Endothelial cell of umbilical vein (primary cell): ENCODE measurements around the gene COPE. TPM values are rescaled to one million over a fixed set of nuclear protein-coding genes. Genes with fewer than 3 reads are reported as not detected.

Source experiments
- BruUV-seq: library from RNA; stranded (reverse); fragments of 400-500 nt; replicated peaks from 2 replicates; lab custom pipeline; 2021; lab: Mats Ljungman, UMichigan
- CTCF ChIA-PET: fragments of 300-600, 350-600 bp; sonication (Branson Sonifier 250); formaldehyde crosslinking; loops from one replicate; lab custom pipeline; 2021; ENCODE audit warnings: antibody characterized with exemption, inconsistent platforms; lab: Charles Lee
- POLR2A ChIA-PET: fragments of 300-600, 350-600 bp; sonication (Branson Sonifier 250); formaldehyde crosslinking; loops from one replicate; lab custom pipeline; 2021; ENCODE audit warnings: antibody characterized with exemption, inconsistent platforms; lab: Charles Lee
- DNase-seq: peaks from one replicate; pipeline ENCODE4 v3.0.0-alpha.2; 2011; ENCODE audit warnings: low read depth, low spot score
- FAIRE-seq: peaks from 2 replicates; lab custom pipeline; 2011; peaks lifted over from hg19 to GRCh38; lab: Jason Lieb, UNC
- H2AFZ ChIP-seq: 2 replicates; pipeline ENCODE4 v1.6.0; 2012; ENCODE audit warnings: low read depth, low read length, control low read depth, inconsistent platforms
- H3K27ac ChIP-seq: 2 replicates; pipeline ENCODE4 v1.5.1; 2011; ENCODE audit warnings: low read depth, mild to moderate bottlenecking, control low read depth, low read length, moderate library complexity; ENCODE audit not compliant: insufficient read depth
- H3K27me3 ChIP-seq, 2 experiments: 2 replicates each; pipeline versions ENCODE4 v1.6.0 to v1.6.1; 2011; ENCODE audit warnings: low read length in 2 of 2, mixed read lengths in 1 of 2; ENCODE audit not compliant: control insufficient read depth in 2 of 2, insufficient read depth in 2 of 2
- H3K36me3 ChIP-seq, 2 experiments: 2 replicates in 1 of 2; 3 replicates in 1 of 2; pipeline ENCODE4 v1.5.1; 2011; ENCODE audit warnings: low read length in 2 of 2, mild to moderate bottlenecking in 1 of 2, moderate library complexity in 1 of 2; ENCODE audit not compliant: control insufficient read depth in 2 of 2, insufficient read depth in 2 of 2; ENCODE audit errors: extremely low read depth in 1 of 2
- H3K4me1 ChIP-seq: 3 replicates; pipeline ENCODE4 v1.5.1; 2011; ENCODE audit warnings: mild to moderate bottlenecking, low read length; ENCODE audit not compliant: control insufficient read depth, insufficient read depth; ENCODE audit errors: extremely low read depth
- H3K4me2 ChIP-seq: 2 replicates; pipeline ENCODE4 v1.6.1; 2011; ENCODE audit warnings: low read length, control low read depth, mixed read lengths; ENCODE audit not compliant: insufficient read depth
- H3K4me3 ChIP-seq, 3 experiments: fragments of 200-600 bp in 1 of 3; sonication (generic), shearing (Covaris generic) in 1 of 3; replicated peaks in 1 of 3; 2 replicates each; pipeline ENCODE4 v1.5.1; 2011 to 2016; ENCODE audit warnings: control low read depth in 3 of 3, low read length in 3 of 3, mild to moderate bottlenecking in 2 of 3, inconsistent platforms in 1 of 3, low read depth in 1 of 3, moderate library complexity in 1 of 3; ENCODE audit not compliant: insufficient read depth in 1 of 3
- H3K79me2 ChIP-seq: 2 replicates; pipeline ENCODE4 v1.6.0; 2012; ENCODE audit warnings: low read length, inconsistent platforms; ENCODE audit not compliant: control insufficient read depth, insufficient read depth
- H3K9ac ChIP-seq: replicated peaks from 2 replicates; pipeline ENCODE3; 2011; ENCODE audit warnings: low read length, control low read depth; ENCODE audit not compliant: insufficient read depth; ENCODE audit errors: extremely low read depth
- H3K9me1 ChIP-seq: replicated peaks from 3 replicates; pipeline ENCODE4 v1.6.0; 2011; ENCODE audit warnings: mild to moderate bottlenecking, low read length; ENCODE audit not compliant: control insufficient read depth, insufficient read depth; ENCODE audit errors: extremely low read depth
- H3K9me3 ChIP-seq: replicated peaks from 2 replicates; pipeline ENCODE4 v1.5.1; 2012; ENCODE audit warnings: low read length, inconsistent platforms; ENCODE audit not compliant: control insufficient read depth, insufficient read depth
- H4K20me1 ChIP-seq: replicated peaks from 2 replicates; pipeline ENCODE3; 2011; ENCODE audit warnings: mild to moderate bottlenecking, low read length; ENCODE audit not compliant: control insufficient read depth, insufficient read depth; ENCODE audit errors: extremely low read depth
- EZH2 ChIP-seq: IDR thresholded peaks from 2 replicates; pipeline ENCODE4 v1.6.1; 2012; ENCODE audit warnings: borderline replicate concordance, low read depth, mild to moderate bottlenecking, moderate library complexity, low read length, inconsistent platforms; ENCODE audit not compliant: severe bottlenecking
- FOS ChIP-seq: IDR thresholded peaks from 2 replicates; pipeline ENCODE4 v1.6.1; 2011; ENCODE audit warnings: mild to moderate bottlenecking, low read length, moderate library complexity, borderline replicate concordance; ENCODE audit not compliant: insufficient read depth
- GATA2 ChIP-seq: IDR thresholded peaks from 2 replicates; pipeline ENCODE4 v1.7.0; 2011; ENCODE audit warnings: low read depth, mild to moderate bottlenecking, moderate library complexity, mixed read lengths, low read length; ENCODE audit not compliant: insufficient read length, insufficient read depth
- JUN ChIP-seq: IDR thresholded peaks from 2 replicates; pipeline ENCODE4 v1.6.1; 2011; ENCODE audit warnings: borderline replicate concordance, low read depth; ENCODE audit not compliant: insufficient read length, insufficient read depth
- MYC ChIP-seq: IDR thresholded peaks from one replicate; pipeline ENCODE4 v1.6.1; 2011; ENCODE audit warnings: mild to moderate bottlenecking, low read depth, low read length
- POLR2A ChIP-seq: IDR thresholded peaks from 2 replicates; pipeline ENCODE4 v1.6.1; 2012; ENCODE audit warnings: low read depth, mild to moderate bottlenecking, control low read depth, low read length
- POLR2AphosphoS5 ChIP-seq: IDR thresholded peaks from 2 replicates; pipeline ENCODE4 v1.6.1; 2012; ENCODE audit warnings: low read depth, mild to moderate bottlenecking, control low read depth, low read length, moderate library complexity; ENCODE audit not compliant: insufficient read depth
- dilution Hi-C: fragments of 300-500 bp; cut with MboI; formaldehyde crosslinking; loops from one replicate; pipeline ENCODE4 v1.15.0; 2019; ENCODE audit warnings: low sequenced_read_pairs; ENCODE audit not compliant: extremely low pct_ligation_motif_present
- intact Hi-C: fragments of 100-400 bp; cut with micrococcal nuclease; formaldehyde crosslinking; loops from one replicate; pipeline ENCODE4 v1.10.0; 2022
- polyA plus RNA-seq, 4 experiments: library from polyadenylated mRNA; depleted of rRNA in 3 of 4; stranded (reverse) in 3 of 4; unstranded in 1 of 4; fragments of >200 nt; gene quantifications; 2 replicates each; pipeline versions ENCODE4 v1.2.1 to v1.2.3, GENCODE V29; 2011 to 2012; ENCODE audit warnings: missing spikeins in 1 of 4
- total RNA-seq: library from RNA; stranded (reverse); gene quantifications from 2 replicates; pipeline ENCODE4 v1.2.3, GENCODE V29; 2021
- TF ChIP-seq, protein P1 (sequence below), 2 donors: IDR thresholded peaks; 1 replicate in 1 of 2; 2 replicates in 1 of 2; pipeline ENCODE4 v1.5.1; 2011; ENCODE audit warnings: low read length in 2 of 2, mild to moderate bottlenecking in 2 of 2, moderate library complexity in 2 of 2, control low read depth in 1 of 2, inconsistent platforms in 1 of 2, low read depth in 1 of 2; ENCODE audit not compliant: insufficient read depth in 1 of 2; ENCODE audit errors: extremely low read depth in 1 of 2
- TF ChIP-seq, protein P2 (sequence below): IDR thresholded peaks from 2 replicates; pipeline ENCODE4 v1.6.1; 2011; ENCODE audit not compliant: insufficient read depth, insufficient read length

COPE gene
- total and polyA plus RNA-seq, 2 donors (not counting 3 experiments of a cell fraction or from before 2014, with no cell fraction given) = 252 to 407 TPM

DNA sequence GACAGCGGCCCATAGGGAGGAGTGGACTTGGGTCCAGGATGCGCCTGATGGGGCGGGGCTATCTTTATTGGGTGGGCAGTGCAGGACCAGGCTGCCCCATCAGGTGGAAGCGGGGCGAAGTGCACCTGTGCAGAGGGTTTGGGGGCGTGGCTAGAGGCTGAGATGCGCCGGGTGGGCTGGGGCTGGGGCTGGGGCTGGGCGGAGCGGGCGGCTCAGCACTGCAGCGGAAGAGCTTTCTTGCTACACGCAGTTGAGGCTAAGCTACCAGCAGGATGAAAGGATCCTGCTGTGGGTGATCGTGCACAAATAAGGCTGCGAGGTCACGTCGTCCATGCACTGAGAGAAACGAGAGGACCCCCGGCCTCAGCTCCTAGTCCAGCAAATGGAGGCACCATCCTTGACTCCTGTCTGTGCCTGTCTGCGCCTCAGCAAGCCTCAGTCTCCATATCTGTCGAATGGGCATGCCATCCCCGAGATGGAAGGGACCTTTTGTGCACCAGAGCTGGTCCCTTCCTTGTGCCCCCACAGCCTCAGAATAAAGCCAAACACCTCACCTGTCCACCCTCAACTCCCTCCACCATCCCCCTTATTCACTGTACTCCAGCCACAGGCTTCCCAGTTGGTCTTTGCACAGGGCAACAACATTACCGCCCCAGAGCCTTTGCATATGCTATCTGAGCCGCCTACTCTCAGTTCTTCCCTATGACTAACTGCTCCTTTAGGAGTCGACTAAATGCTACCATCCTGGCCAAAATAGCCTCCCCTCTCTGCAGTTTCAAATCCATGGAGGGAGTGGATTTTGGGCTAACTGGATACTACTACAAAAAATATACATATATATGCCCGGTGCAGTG is 42.8 kb upstream of the COPE start:
- no peak for FAIRE-seq
- CTCF ChIA-PET = interaction anchor here (0.8 to 0.9 kb wide), 3 partner anchors 10 to 25 kb away, joined by 3 read pairs; no protein-coding TSS in a partner anchor

DNA sequence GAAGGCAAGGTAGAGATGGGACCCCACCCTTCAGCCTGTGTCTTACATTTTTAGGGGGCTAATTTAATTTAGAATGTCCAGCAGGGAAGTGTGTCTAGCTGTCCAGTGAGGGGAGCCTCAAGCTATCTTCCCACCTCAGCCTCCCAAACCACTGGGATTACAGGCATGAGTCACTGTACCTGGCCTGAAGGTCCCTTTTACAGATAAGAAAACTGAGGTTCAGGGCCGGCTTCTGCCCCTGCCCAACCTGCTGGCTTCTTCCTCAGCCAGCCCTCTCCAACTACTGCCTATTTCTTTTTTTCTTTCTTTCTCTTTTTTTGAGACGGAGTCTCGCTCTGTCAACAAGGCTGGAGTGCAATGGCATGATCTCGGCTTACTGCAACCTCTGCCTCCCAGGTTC is 41.2 kb upstream of the COPE start:
- no peaks in the 10 kb centered on the region for H3K9me3 ChIP-seq
- no peaks in the 10 kb centered on the region for H3K4me1 ChIP-seq
- no peak overlapping the region for H2AFZ ChIP-seq
- BruUV-seq = no TSS peak
- no peak overlapping the region for H3K9ac ChIP-seq
- no peak overlapping the region for H3K27ac ChIP-seq
- POLR2A ChIA-PET = interaction anchor here (0.9 kb wide), 1 partner anchor 22 kb away, joined by 3 read pairs; no protein-coding TSS in a partner anchor
- no peak overlapping the region for H3K4me3 ChIP-seq
- no peaks in the 10 kb centered on the region for H3K79me2 ChIP-seq
- H4K20me1 ChIP-seq = no peaks in the 10 kb centered on the region
- FAIRE-seq (no peak), DNase-seq (no peak)
- no peak overlapping the region for H3K4me2 ChIP-seq
- dilution Hi-C loops (no loop called here), intact Hi-C loops (no loop called here)
- CTCF ChIA-PET = interaction anchor here (1.0 kb wide), 1 partner anchor 27 kb away, joined by 4 read pairs; no protein-coding TSS in a partner anchor
- H3K36me3 ChIP-seq = no peaks in the 10 kb centered on the region
- TF ChIP-seq MYC (no peak), EZH2 (no peak), JUN (no peak), POLR2A (no peak), POLR2AphosphoS5 (no peak), FOS (no peak), GATA2 (no peak)
- TF ChIP-seq, protein P1, sequence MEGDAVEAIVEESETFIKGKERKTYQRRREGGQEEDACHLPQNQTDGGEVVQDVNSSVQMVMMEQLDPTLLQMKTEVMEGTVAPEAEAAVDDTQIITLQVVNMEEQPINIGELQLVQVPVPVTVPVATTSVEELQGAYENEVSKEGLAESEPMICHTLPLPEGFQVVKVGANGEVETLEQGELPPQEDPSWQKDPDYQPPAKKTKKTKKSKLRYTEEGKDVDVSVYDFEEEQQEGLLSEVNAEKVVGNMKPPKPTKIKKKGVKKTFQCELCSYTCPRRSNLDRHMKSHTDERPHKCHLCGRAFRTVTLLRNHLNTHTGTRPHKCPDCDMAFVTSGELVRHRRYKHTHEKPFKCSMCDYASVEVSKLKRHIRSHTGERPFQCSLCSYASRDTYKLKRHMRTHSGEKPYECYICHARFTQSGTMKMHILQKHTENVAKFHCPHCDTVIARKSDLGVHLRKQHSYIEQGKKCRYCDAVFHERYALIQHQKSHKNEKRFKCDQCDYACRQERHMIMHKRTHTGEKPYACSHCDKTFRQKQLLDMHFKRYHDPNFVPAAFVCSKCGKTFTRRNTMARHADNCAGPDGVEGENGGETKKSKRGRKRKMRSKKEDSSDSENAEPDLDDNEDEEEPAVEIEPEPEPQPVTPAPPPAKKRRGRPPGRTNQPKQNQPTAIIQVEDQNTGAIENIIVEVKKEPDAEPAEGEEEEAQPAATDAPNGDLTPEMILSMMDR (IDR thresholded peaks at IDR 0.05; ENCODE audit: extremely low read depth in 1 of 2, insufficient read depth in 1 of 2, low read depth in 1 of 2, low read length in 2 of 2) = no peak
- TF ChIP-seq, protein P2, sequence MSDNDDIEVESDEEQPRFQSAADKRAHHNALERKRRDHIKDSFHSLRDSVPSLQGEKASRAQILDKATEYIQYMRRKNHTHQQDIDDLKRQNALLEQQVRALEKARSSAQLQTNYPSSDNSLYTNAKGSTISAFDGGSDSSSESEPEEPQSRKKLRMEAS = no peak
- no peaks in the 10 kb centered on the region for H3K27me3 ChIP-seq
- no peaks in the 10 kb centered on the region for H3K9me1 ChIP-seq

More for the DNA sequence above, 42.8 kb upstream of the COPE start:
- H3K4me2 ChIP-seq = no peak overlapping the region
- no peaks in the 10 kb centered on the region for H3K9me1 ChIP-seq
- TF ChIP-seq POLR2A = no peak
- TF ChIP-seq POLR2AphosphoS5 = no peak
- no peak overlapping the region for H3K27ac ChIP-seq
- H3K27me3 ChIP-seq = no peaks in the 10 kb centered on the region
- H3K9me3 ChIP-seq = no peaks in the 10 kb centered on the region
- no peak overlapping the region for H2AFZ ChIP-seq
- H3K9ac ChIP-seq = no peak overlapping the region
- H4K20me1 ChIP-seq = no peaks in the 10 kb centered on the region
- intact Hi-C loops = no loop called here
- H3K79me2 ChIP-seq = no peaks in the 10 kb centered on the region
- H3K36me3 ChIP-seq = no peaks in the 10 kb centered on the region
- dilution Hi-C loops = no loop called here
- POLR2A ChIA-PET = no interaction called here
- no TSS peak for BruUV-seq
- no peaks in the 10 kb centered on the region for H3K4me1 ChIP-seq
- DNase-seq = no peak
- H3K4me3 ChIP-seq = no peak overlapping the region
